Subcutaneous abdominal adipose tissue (tissue), 5 donors: Measurements from ENCODE around the gene SLC25A15.
"Not testable (repeated sequence)": the region's sequence is repeated elsewhere in the genome, so short reads cannot be mapped to it uniquely, and the experiment has no call there.

ENCODE experiments used
- H3K27ac ChIP-seq: one replicate; pipeline ENCODE4 v1.7.0; 2013; ENCODE audit warnings: low read depth, mild to moderate bottlenecking, inconsistent platforms, low read length, moderate library complexity
- H3K27me3 ChIP-seq, 5 donors: one replicate each; pipeline ENCODE4 v1.7.0; 2013; ENCODE audit warnings: low read length in 5 of 5, inconsistent platforms in 1 of 5; ENCODE audit not compliant: control insufficient read depth in 5 of 5, insufficient read depth in 4 of 5
- H3K36me3 ChIP-seq, 5 donors: one replicate each; pipeline ENCODE4 v1.7.0; 2013; ENCODE audit warnings: low read length in 5 of 5; ENCODE audit not compliant: control insufficient read depth in 5 of 5, insufficient read depth in 5 of 5
- H3K4me1 ChIP-seq, 5 donors: one replicate each; pipeline ENCODE4 v1.7.0; 2013; ENCODE audit warnings: low read length in 5 of 5, mild to moderate bottlenecking in 3 of 5, moderate library complexity in 1 of 5; ENCODE audit not compliant: control insufficient read depth in 5 of 5, insufficient read depth in 5 of 5
- H3K4me3 ChIP-seq, 5 donors: one replicate each; pipeline ENCODE4 v1.7.0; 2013; ENCODE audit warnings: low read length in 5 of 5, low read depth in 1 of 5
- H3K9ac ChIP-seq, 5 donors: one replicate each; pipeline ENCODE4 v1.7.0; 2013; ENCODE audit warnings: low read length in 5 of 5, mild to moderate bottlenecking in 4 of 5, moderate library complexity in 3 of 5
- H3K9me3 ChIP-seq, 5 donors: one replicate each; pipeline ENCODE4 v1.7.0; 2013; ENCODE audit warnings: low read length in 5 of 5; ENCODE audit not compliant: control insufficient read depth in 5 of 5
- donor health status: healthy.
- donor health status: healthy.
- donor health status: healthy.
- donor health status: healthy.
- donor health status: healthy.

The SLC25A15 gene

GRCh38 chr13:40779796-40780285 is 9.6 kb upstream of the SLC25A15 start:
- Histone ChIP-seq H3K36me3 (no peaks in the 10 kb centered on the region), H3K27ac (no peak overlapping the region), H3K9ac (no peak overlapping the region), H3K9me3 (no peaks in the 10 kb centered on the region), H3K27me3 (no peaks in the 10 kb centered on the region), H3K4me1 (peaks cover 0 to 17% (median 9%) of the 10 kb centered on the region in 5 donors), H3K4me3 (no peak overlapping the region)

GRCh38 chr13:40780822-40781401 is 8.5 kb upstream of the SLC25A15 start:
- Histone ChIP-seq H3K36me3 (no peaks in the 10 kb centered on the region), H3K4me3 (peak overlapping the region in 1 of 5 donors; percentile 36), H3K9ac (no peak overlapping the region), H3K9me3 (no peaks in the 10 kb centered on the region), H3K4me1 (peaks cover 0 to 17% (median 9%) of the 10 kb centered on the region in 5 donors), H3K27ac (no peak overlapping the region), H3K27me3 (no peaks in the 10 kb centered on the region)

GRCh38 chr13:40781717-40782116 is 7.7 kb upstream of the SLC25A15 start:
- H3K4me3 ChIP-seq: no peak overlapping the region
- no peak overlapping the region for H3K27ac ChIP-seq

GRCh38 chr13:40782971-40783370 is 6.4 kb upstream of the SLC25A15 start:
- H3K27ac ChIP-seq, H3K9ac ChIP-seq, H3K9me3 ChIP-seq, H3K4me3 ChIP-seq, H3K27me3 ChIP-seq, H3K36me3 ChIP-seq: not testable (repeated sequence)
- H3K4me1 ChIP-seq: peaks cover 0 to 13% (median 5%) of the 10 kb centered on the region in 5 donors

More at GRCh38 chr13:40781717-40782116, 7.7 kb upstream of the SLC25A15 start:
- Histone ChIP-seq H3K9me3 (no peaks in the 10 kb centered on the region), H3K9ac (no peak overlapping the region), H3K36me3 (no peaks in the 10 kb centered on the region), H3K4me1 (peaks cover 0 to 17% (median 9%) of the 10 kb centered on the region in 5 donors), H3K27me3 (no peaks in the 10 kb centered on the region)

- no peaks in the 10 kb centered on the region for H3K36me3 ChIP-seq
- H3K4me1 ChIP-seq: peaks cover 0 to 18% (median 9%) of the 10 kb centered on the region in 5 donors
- H3K9me3 ChIP-seq: no peaks in the 10 kb centered on the region
- H3K9ac ChIP-seq: no peak overlapping the region
- H3K27ac ChIP-seq: no peak overlapping the region
- H3K27me3 ChIP-seq: no peaks in the 10 kb centered on the region
- no peak overlapping the region for H3K4me3 ChIP-seq
Observed at GRCh38 chr13:40784540-40784939, 4.9 kb upstream of the SLC25A15 start.

- H3K27ac ChIP-seq: no peak overlapping the region
- H3K9ac ChIP-seq: no peak overlapping the region
- no peaks in the 10 kb centered on the region for H3K36me3 ChIP-seq
- H3K4me1 ChIP-seq: peaks cover 0 to 18% (median 16%) of the 10 kb centered on the region in 5 donors
- no peaks in the 10 kb centered on the region for H3K9me3 ChIP-seq
- no peaks in the 10 kb centered on the region for H3K27me3 ChIP-seq
- no peak overlapping the region for H3K4me3 ChIP-seq
Observed at GRCh38 chr13:40786568-40786996, 2.8 kb upstream of the SLC25A15 start.

GRCh38 chr13:40787062-40787461 is 2.3 kb upstream of the SLC25A15 start:
- Histone ChIP-seq H3K9ac (no peak overlapping the region), H3K9me3 (no peaks in the 10 kb centered on the region), H3K4me3 (no peak overlapping the region), H3K4me1 (peaks cover 0 to 17% (median 16%) of the 10 kb centered on the region in 5 donors), H3K27ac (no peak overlapping the region), H3K27me3 (no peaks in the 10 kb centered on the region), H3K36me3 (no peaks in the 10 kb centered on the region)

GRCh38 chr13:40788540-40789274 is 704 bp upstream of the SLC25A15 start:
- Histone ChIP-seq H3K4me3 (peak overlapping the region; percentile 68 to 84 (median 79)), H3K4me1 (peaks cover 0 to 17% (median 16%) of the 10 kb centered on the region in 5 donors), H3K9ac (peak overlapping the region in 4 of 5 donors; percentile 75 to 88 (median 81))
- H3K27ac ChIP-seq, H3K36me3 ChIP-seq, H3K27me3 ChIP-seq, H3K9me3 ChIP-seq: not testable (repeated sequence)

GRCh38 chr13:40790154-40790616 is 774 bp downstream of the SLC25A15 start:
- Histone ChIP-seq H3K4me3 (peak overlapping the region; percentile 67 to 84 (median 79)), H3K27ac (peak overlapping the region; percentile 62), H3K4me1 (peaks cover 0 to 13% (median 12%) of the 10 kb centered on the region in 5 donors), H3K36me3 (peaks cover 0 to 7% (median 2%) of the 10 kb centered on the region in 5 donors), H3K27me3 (no peaks in the 10 kb centered on the region), H3K9ac (peak overlapping the region; percentile 16 to 83 (median 73)), H3K9me3 (no peaks in the 10 kb centered on the region)
